Kidney epithelial cell (primary cell): ENCODE results near the gene KNOP1. TPM values are rescaled to one million over a fixed set of nuclear protein-coding genes. Genes with fewer than 3 reads are reported as not detected.

Source experiments
- DNase-seq: peaks from one replicate; pipeline ENCODE4 v3.0.0-alpha.2; 2010; ENCODE audit warnings: low read depth
- H3K27me3 ChIP-seq: 2 replicates; pipeline ENCODE4 v1.6.0; 2011; ENCODE audit warnings: low read length; ENCODE audit not compliant: control insufficient read depth, insufficient read depth
- H3K36me3 ChIP-seq: 2 replicates; pipeline ENCODE4 v1.5.1; 2011; ENCODE audit warnings: low read length; ENCODE audit not compliant: control insufficient read depth, insufficient read depth
- H3K4me3 ChIP-seq: 2 replicates; pipeline ENCODE4 v1.5.1; 2011; ENCODE audit warnings: low read depth, mild to moderate bottlenecking, control low read depth, low read length
- total RNA-seq: library from RNA; depleted of rRNA; stranded (reverse); fragments of >200 nt; gene quantifications from 2 replicates; pipeline ENCODE4 v1.2.3, GENCODE V29; 2015
- TF ChIP-seq, protein P1 (sequence below): IDR thresholded peaks from 2 replicates; pipeline ENCODE4 v1.5.1; 2011; ENCODE audit warnings: mild to moderate bottlenecking, moderate library complexity, low read length, control low read depth, inconsistent platforms; ENCODE audit not compliant: insufficient read depth, poor library complexity, severe bottlenecking

The KNOP1 gene
- total RNA-seq, 1 donor from 2014 or later = 32.8 TPM

GRCh38 chr16:19760356-19761060 lies 42.5 kb upstream of the KNOP1 start:
- TF ChIP-seq, protein P1, sequence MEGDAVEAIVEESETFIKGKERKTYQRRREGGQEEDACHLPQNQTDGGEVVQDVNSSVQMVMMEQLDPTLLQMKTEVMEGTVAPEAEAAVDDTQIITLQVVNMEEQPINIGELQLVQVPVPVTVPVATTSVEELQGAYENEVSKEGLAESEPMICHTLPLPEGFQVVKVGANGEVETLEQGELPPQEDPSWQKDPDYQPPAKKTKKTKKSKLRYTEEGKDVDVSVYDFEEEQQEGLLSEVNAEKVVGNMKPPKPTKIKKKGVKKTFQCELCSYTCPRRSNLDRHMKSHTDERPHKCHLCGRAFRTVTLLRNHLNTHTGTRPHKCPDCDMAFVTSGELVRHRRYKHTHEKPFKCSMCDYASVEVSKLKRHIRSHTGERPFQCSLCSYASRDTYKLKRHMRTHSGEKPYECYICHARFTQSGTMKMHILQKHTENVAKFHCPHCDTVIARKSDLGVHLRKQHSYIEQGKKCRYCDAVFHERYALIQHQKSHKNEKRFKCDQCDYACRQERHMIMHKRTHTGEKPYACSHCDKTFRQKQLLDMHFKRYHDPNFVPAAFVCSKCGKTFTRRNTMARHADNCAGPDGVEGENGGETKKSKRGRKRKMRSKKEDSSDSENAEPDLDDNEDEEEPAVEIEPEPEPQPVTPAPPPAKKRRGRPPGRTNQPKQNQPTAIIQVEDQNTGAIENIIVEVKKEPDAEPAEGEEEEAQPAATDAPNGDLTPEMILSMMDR = no peak
- Histone ChIP-seq H3K27me3 (no peaks in the 10 kb centered on the region), H3K36me3 (no peaks in the 10 kb centered on the region), H3K4me3 (no peak overlapping the region)
- DNase-seq = no peak

DNA sequence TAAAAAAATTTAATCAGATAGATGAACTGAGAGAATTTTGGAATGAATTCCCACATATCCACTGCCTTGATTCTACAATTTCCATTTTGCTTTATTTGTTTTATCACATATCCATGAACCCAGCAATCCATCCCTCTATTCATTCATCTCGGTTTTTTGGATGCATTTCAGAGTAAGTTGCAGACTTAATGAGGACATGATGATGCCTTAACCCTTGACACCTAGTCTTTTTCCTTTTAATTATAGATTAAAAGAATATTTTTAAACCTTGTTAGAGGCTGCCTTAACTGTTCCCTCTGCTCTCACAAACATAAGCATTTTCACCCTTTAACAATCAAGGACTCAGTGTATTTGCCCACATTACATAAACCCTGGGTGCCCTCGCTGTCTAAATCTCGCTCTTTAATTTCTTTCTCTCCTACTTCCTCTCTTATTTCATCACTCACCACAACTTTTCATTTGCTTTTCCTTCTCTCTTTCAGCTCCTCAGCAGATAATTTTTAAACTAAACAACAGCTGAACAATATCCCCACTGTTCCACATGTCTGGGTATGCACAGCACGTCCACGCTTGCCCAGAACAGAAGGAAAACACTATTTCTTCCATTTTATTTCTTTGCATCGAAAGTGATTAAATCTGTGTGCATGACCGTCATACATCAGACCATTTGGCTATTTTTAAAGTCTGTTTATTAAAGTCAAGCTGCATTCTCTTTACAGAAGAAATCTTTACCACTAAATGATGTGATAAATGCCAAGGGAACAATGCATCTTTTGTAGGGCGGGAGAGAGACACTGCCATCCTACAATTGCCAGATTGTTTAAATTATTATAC lies 40.0 kb upstream of the KNOP1 start:
- TF ChIP-seq, protein P1 = no peak
- Histone ChIP-seq H3K4me3 (no peak overlapping the region), H3K27me3 (no peaks in the 10 kb centered on the region), H3K36me3 (no peaks in the 10 kb centered on the region)
- DNase-seq = no peak

- Histone ChIP-seq H3K27me3 (no peaks in the 10 kb centered on the region), H3K36me3 (no peaks in the 10 kb centered on the region), H3K4me3 (no peak overlapping the region)
- no peak for DNase-seq
- TF ChIP-seq, protein P1 = no peak
These were observed 39.0 kb upstream of the KNOP1 start for GRCh38 chr16:19757026-19757425.

DNA sequence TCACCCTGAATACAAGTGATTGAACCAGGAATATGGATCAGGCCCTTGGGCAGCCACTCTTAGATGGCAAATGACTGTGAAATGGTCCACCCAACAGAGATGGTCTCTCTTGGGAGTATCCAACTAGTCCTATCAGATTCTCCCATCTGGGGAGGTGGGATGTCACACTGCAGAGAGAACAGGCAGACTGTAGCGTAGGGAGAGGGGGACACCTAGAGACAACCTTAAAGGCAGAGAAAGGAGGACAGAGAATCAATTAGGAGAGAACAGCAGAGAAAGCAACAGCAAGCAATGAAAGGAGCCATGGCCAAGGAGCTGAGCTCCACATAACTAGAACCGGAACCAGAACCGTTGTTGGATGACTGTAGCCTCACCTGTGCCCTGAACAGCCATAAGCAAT lies 37.2 kb upstream of the KNOP1 start:
- no peak for DNase-seq
- no peak overlapping the region for H3K4me3 ChIP-seq
- TF ChIP-seq, protein P1 = no peak
- no peaks in the 10 kb centered on the region for H3K27me3 ChIP-seq
- no peaks in the 10 kb centered on the region for H3K36me3 ChIP-seq

DNA sequence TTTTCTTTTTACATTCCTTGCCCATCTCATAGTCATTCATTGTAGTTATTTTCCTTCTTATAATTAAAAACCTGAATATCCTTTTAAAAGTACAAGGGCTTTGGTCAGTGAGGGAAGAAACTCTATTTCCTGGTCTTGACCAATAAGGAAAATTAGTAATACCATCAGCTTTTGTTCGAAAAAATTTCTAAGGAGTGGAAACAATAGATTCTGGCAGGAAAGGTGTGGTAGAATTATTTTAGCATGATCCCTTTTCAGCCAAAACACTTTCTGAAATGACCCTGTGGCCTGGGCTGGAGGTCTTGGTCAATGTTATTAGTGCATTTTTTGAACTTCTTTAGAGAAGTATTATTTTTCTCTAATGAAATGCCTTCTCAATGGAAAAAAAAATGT lies 36.6 kb upstream of the KNOP1 start:
- Histone ChIP-seq H3K36me3 (no peaks in the 10 kb centered on the region), H3K27me3 (no peaks in the 10 kb centered on the region), H3K4me3 (no peak overlapping the region)
- no peak for DNase-seq
- TF ChIP-seq, protein P1 = no peak
